OCI-LY1 (cell line): ENCODE data around the gene CYYR1.

Experiments
- H2AFZ ChIP-seq: fragments of 200-600 bp; sonication (generic), shearing (Covaris generic); 2 replicates; pipeline ENCODE4 v1.6.0; 2014; ENCODE audit warnings: antibody characterized with exemption, mild to moderate bottlenecking, low read length
- H3F3A ChIP-seq: fragments of 200-600 bp; sonication (generic), shearing (Covaris generic); 2 replicates; pipeline ENCODE4 v1.6.0; 2014; ENCODE audit warnings: mild to moderate bottlenecking, antibody characterized with exemption, low read length, moderate library complexity; ENCODE audit not compliant: insufficient read depth
- H3K27ac ChIP-seq: fragments of 200-600 bp; sonication (generic); 2 replicates; pipeline ENCODE4 v1.5.1; 2014; ENCODE audit warnings: low read length, mixed run types, mild to moderate bottlenecking, low read depth; ENCODE audit not compliant: poor library complexity, severe bottlenecking
- H3K27me3 ChIP-seq: fragments of 200-600 bp; sonication (generic); 2 replicates; pipeline ENCODE4 v1.6.0; 2014; ENCODE audit warnings: antibody characterized with exemption, mild to moderate bottlenecking, low read length, moderate library complexity; ENCODE audit not compliant: insufficient read depth
- H3K36me3 ChIP-seq: fragments of 200-600 bp; sonication (generic); 2 replicates; pipeline ENCODE4 v1.6.1; 2014; ENCODE audit warnings: mild to moderate bottlenecking, antibody characterized with exemption, low read length, moderate library complexity, mixed read lengths; ENCODE audit not compliant: insufficient read depth
- H3K4me1 ChIP-seq: fragments of 200-600 bp; sonication (generic); 2 replicates; pipeline ENCODE4 v1.5.1; 2014; ENCODE audit warnings: mild to moderate bottlenecking, low read length, moderate library complexity; ENCODE audit not compliant: insufficient read depth, severe bottlenecking
- H3K4me2 ChIP-seq: fragments of 200-600 bp; sonication (generic), shearing (Covaris generic); 2 replicates; pipeline ENCODE4 v1.6.1; 2014; ENCODE audit warnings: low read length
- H3K4me3 ChIP-seq: fragments of 200-600 bp; sonication (generic); 2 replicates; pipeline ENCODE4 v1.5.1; 2014; ENCODE audit warnings: low read length, low read depth, mild to moderate bottlenecking, mixed read lengths; ENCODE audit not compliant: poor library complexity, severe bottlenecking
- H3K79me2 ChIP-seq: fragments of 200-600 bp; shearing (Covaris generic); 2 replicates; pipeline ENCODE4 v1.6.1; 2016; ENCODE audit warnings: mixed run types, low read length, mixed read lengths; ENCODE audit not compliant: insufficient read depth
- H3K9ac ChIP-seq: fragments of 200-600 bp; sonication (generic), shearing (Covaris generic); 2 replicates; pipeline ENCODE4 v1.6.1; 2014; ENCODE audit warnings: mild to moderate bottlenecking, low read length, mixed read lengths
- H3K9me2 ChIP-seq: fragments of 200-600 bp; sonication (generic), shearing (Covaris generic); 2 replicates; pipeline ENCODE4 v1.6.1; 2014; ENCODE audit warnings: low read depth, mild to moderate bottlenecking, low read length, mixed read lengths
- H3K9me3 ChIP-seq: fragments of 200-600 bp; shearing (Covaris generic); 2 replicates; pipeline ENCODE4 v1.6.1; 2014; ENCODE audit warnings: low read length, mixed read lengths
- H4K20me1 ChIP-seq: fragments of 200-600 bp; sonication (generic), shearing (Covaris generic); 2 replicates; pipeline ENCODE4 v1.6.0; 2016; ENCODE audit warnings: mild to moderate bottlenecking, low read length; ENCODE audit not compliant: insufficient read depth
- EZH2 ChIP-seq: fragments of 200-600 bp; sonication (generic), shearing (Covaris generic); IDR thresholded peaks from 2 replicates; pipeline ENCODE4 v1.8.0; 2017; ENCODE audit warnings: borderline replicate concordance, mixed run types, mild to moderate bottlenecking, antibody characterized with exemption, low read length, moderate library complexity, mixed read lengths
- TF ChIP-seq, protein P1 (sequence below): fragments of 200-600 bp; sonication (generic), shearing (Covaris generic); IDR thresholded peaks from 2 replicates; pipeline ENCODE4 v1.5.1; 2017; ENCODE audit warnings: mild to moderate bottlenecking, antibody characterized with exemption, low read length, moderate library complexity, mixed read lengths

The CYYR1 gene

DNA sequence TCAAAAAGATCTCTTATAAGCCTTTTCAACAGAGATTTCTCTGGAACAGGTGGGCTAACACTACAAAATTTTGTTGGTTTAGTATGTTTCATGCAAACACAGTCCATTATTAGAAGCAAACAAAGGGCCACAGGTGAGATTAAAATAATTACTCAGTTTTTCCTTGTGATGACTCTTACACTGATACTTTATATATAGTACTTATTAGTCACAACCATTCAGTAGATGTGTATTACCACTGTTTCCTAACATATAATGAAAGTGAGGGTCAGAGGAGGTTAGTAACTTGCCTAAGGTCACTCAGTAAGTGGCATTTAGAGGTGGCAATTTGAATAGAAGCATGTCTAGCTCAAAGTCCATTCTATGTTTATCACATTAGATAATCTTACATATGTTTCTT lies 44.2 kb downstream of the CYYR1 start:
- no peak overlapping the region for H3K4me2 ChIP-seq
- H4K20me1 ChIP-seq, result no peaks in the 10 kb centered on the region
- no peaks in the 10 kb centered on the region for H3K9me2 ChIP-seq
- H2AFZ ChIP-seq, result no peak overlapping the region
- no peaks in the 10 kb centered on the region for H3K79me2 ChIP-seq
- no peaks in the 10 kb centered on the region for H3K9me3 ChIP-seq
- no peak overlapping the region for H3K27ac ChIP-seq
- no peak overlapping the region for H3K9ac ChIP-seq
- H3K4me1 ChIP-seq, result no peaks in the 10 kb centered on the region
- H3F3A ChIP-seq, result no peaks in the 10 kb centered on the region
- no peak overlapping the region for H3K4me3 ChIP-seq
- H3K36me3 ChIP-seq, result no peaks in the 10 kb centered on the region
- no peaks in the 10 kb centered on the region for H3K27me3 ChIP-seq
- TF ChIP-seq EZH2, result no peak
- TF ChIP-seq, protein P1, sequence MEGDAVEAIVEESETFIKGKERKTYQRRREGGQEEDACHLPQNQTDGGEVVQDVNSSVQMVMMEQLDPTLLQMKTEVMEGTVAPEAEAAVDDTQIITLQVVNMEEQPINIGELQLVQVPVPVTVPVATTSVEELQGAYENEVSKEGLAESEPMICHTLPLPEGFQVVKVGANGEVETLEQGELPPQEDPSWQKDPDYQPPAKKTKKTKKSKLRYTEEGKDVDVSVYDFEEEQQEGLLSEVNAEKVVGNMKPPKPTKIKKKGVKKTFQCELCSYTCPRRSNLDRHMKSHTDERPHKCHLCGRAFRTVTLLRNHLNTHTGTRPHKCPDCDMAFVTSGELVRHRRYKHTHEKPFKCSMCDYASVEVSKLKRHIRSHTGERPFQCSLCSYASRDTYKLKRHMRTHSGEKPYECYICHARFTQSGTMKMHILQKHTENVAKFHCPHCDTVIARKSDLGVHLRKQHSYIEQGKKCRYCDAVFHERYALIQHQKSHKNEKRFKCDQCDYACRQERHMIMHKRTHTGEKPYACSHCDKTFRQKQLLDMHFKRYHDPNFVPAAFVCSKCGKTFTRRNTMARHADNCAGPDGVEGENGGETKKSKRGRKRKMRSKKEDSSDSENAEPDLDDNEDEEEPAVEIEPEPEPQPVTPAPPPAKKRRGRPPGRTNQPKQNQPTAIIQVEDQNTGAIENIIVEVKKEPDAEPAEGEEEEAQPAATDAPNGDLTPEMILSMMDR, result no peak

DNA sequence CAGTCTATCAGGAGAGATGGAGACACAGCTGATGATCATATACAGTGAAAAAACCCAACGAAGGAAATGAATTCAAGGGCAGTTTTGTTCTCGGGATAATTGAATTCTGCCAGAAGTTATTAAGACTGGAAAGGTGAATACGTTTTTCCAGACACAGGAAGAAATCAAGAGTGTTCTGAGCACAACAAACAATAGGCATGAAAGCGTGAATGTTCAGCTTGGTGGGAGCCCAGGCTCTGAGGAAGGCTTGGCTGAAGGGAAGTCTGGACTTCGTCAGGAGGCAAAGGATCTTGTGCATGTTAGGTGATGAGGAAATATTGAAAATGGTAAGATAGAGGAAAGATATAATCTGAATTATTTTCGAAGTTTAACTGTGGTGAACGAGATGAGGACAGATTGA lies 50.4 kb downstream of the CYYR1 start:
- no peaks in the 10 kb centered on the region for H3K9me3 ChIP-seq
- H4K20me1 ChIP-seq, result no peaks in the 10 kb centered on the region
- no peaks in the 10 kb centered on the region for H3K9me2 ChIP-seq
- no peak overlapping the region for H3K4me3 ChIP-seq
- H3K4me1 ChIP-seq, result no peaks in the 10 kb centered on the region
- H2AFZ ChIP-seq, result no peak overlapping the region
- H3F3A ChIP-seq, result no peaks in the 10 kb centered on the region
- H3K27me3 ChIP-seq, result no peaks in the 10 kb centered on the region
- TF ChIP-seq, protein P1, result no peak
- TF ChIP-seq EZH2, result no peak
- no peak overlapping the region for H3K4me2 ChIP-seq
- H3K36me3 ChIP-seq, result no peaks in the 10 kb centered on the region
- H3K27ac ChIP-seq, result no peak overlapping the region
- H3K9ac ChIP-seq, result no peak overlapping the region
- no peaks in the 10 kb centered on the region for H3K79me2 ChIP-seq

DNA sequence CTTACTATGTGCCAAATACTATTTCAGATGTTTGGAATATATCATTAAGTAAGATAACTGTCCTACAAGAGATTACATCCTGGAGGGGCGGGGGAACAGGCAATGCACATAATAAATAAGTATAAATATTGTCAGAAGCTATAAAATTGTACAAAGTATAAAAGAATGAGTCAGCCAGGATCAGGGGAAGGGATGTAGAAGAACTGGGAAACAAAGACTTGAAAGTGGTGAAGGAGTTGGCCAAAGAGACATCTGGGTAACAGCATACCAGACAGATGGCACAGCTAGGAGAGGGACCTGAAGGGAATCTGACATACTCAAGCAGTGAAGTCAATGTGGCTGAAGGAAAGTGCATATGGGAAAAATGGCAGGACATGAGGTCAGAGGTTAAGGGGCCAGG lies 53.9 kb downstream of the CYYR1 start:
- Histone ChIP-seq H3K9ac (no peak overlapping the region), H3K4me3 (no peak overlapping the region), H3F3A (no peaks in the 10 kb centered on the region), H4K20me1 (no peaks in the 10 kb centered on the region), H3K27me3 (no peaks in the 10 kb centered on the region), H2AFZ (no peak overlapping the region), H3K27ac (no peak overlapping the region), H3K9me2 (no peaks in the 10 kb centered on the region), H3K4me2 (no peak overlapping the region), H3K9me3 (no peaks in the 10 kb centered on the region), H3K36me3 (no peaks in the 10 kb centered on the region), H3K4me1 (no peaks in the 10 kb centered on the region), H3K79me2 (no peaks in the 10 kb centered on the region)
- TF ChIP-seq, protein P1, result no peak
- no peak for TF ChIP-seq EZH2
